Chondrocyte (in vitro differentiated cells): ENCODE measurements around the gene GPR152. TPM values are rescaled to one million over a fixed set of nuclear protein-coding genes. Genes with fewer than 3 reads are reported as not detected.

Experiments
- DNase-seq: peaks from one replicate; pipeline ENCODE4 v3.0.0; 2021; ENCODE audit warnings: mixed read lengths, low spot score
- H3K27ac Mint-ChIP-seq: one replicate; pipeline ENCODE4 v1.8.0; 2021; ENCODE audit warnings: mild to moderate bottlenecking, moderate library complexity, mixed read lengths; ENCODE audit not compliant: unreplicated experiment
- H3K27me3 Mint-ChIP-seq: 2 replicates; pipeline ENCODE4 v1.8.0; 2021; ENCODE audit warnings: low read depth, mixed read lengths
- H3K36me3 Mint-ChIP-seq: 2 replicates; pipeline ENCODE4 v1.8.0; 2021; ENCODE audit warnings: low read depth, mixed read lengths
- H3K4me1 Mint-ChIP-seq: 2 replicates; pipeline ENCODE4 v1.8.0; 2021; ENCODE audit warnings: low read depth, mild to moderate bottlenecking, mixed read lengths
- H3K4me3 Mint-ChIP-seq: one replicate; pipeline ENCODE4 v1.8.0; 2021; ENCODE audit warnings: mild to moderate bottlenecking, moderate library complexity, mixed read lengths; ENCODE audit not compliant: unreplicated experiment
- H3K9me3 Mint-ChIP-seq: 2 replicates; pipeline ENCODE4 v1.8.0; 2021; ENCODE audit warnings: low read depth, mixed read lengths
- total RNA-seq: library from RNA; stranded (reverse); gene quantifications from 3 replicates; pipeline ENCODE4 v1.2.1, GENCODE V29; 2021
- TF ChIP-seq, protein P1 (sequence below): fragments of 200-600 bp; sonication (generic); IDR thresholded peaks from 2 replicates; pipeline ENCODE4 v1.5.0; 2021; ENCODE audit warnings: antibody characterized with exemption, mild to moderate bottlenecking, moderate library complexity

Gene GPR152
- total RNA-seq, 1 donor from 2014 or later, result not detected

DNA sequence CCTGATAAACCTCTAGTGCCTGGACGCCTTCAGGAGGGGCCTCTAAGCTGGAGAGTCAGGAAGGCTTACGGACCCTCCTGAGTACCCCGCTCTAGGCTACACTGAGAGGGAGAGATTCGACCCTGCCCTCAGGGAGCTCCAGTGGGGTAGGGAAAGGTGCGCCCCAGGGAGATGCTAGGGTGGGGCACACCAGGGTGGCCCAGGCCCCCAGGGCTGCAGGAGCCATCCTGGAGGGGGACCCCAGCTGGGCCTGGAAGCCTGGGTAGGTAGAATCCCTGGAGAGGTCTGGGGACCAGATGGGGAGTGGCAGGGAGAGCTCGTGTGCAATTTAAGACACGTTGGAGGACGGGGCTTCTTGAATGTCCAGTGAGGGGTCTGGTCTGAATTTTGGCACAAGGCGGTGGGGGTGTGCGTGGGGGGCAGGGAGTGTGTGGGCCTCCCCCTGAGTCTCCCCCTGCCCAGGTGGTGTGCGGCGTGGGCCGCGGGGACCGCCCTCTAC lies 32.3 kb downstream of the GPR152 start:
- H3K27me3 Mint-ChIP-seq, result no peaks in the 10 kb centered on the region
- peak overlapping the region; percentile 47 for H3K4me3 Mint-ChIP-seq
- H3K4me1 Mint-ChIP-seq, result peaks cover 17% of the 10 kb centered on the region
- TF ChIP-seq, protein P1, sequence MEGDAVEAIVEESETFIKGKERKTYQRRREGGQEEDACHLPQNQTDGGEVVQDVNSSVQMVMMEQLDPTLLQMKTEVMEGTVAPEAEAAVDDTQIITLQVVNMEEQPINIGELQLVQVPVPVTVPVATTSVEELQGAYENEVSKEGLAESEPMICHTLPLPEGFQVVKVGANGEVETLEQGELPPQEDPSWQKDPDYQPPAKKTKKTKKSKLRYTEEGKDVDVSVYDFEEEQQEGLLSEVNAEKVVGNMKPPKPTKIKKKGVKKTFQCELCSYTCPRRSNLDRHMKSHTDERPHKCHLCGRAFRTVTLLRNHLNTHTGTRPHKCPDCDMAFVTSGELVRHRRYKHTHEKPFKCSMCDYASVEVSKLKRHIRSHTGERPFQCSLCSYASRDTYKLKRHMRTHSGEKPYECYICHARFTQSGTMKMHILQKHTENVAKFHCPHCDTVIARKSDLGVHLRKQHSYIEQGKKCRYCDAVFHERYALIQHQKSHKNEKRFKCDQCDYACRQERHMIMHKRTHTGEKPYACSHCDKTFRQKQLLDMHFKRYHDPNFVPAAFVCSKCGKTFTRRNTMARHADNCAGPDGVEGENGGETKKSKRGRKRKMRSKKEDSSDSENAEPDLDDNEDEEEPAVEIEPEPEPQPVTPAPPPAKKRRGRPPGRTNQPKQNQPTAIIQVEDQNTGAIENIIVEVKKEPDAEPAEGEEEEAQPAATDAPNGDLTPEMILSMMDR, result no peak
- no peak overlapping the region for H3K27ac Mint-ChIP-seq
- no peaks in the 10 kb centered on the region for H3K36me3 Mint-ChIP-seq
- H3K9me3 Mint-ChIP-seq, result no peaks in the 10 kb centered on the region
- DNase-seq, result no peak

DNA sequence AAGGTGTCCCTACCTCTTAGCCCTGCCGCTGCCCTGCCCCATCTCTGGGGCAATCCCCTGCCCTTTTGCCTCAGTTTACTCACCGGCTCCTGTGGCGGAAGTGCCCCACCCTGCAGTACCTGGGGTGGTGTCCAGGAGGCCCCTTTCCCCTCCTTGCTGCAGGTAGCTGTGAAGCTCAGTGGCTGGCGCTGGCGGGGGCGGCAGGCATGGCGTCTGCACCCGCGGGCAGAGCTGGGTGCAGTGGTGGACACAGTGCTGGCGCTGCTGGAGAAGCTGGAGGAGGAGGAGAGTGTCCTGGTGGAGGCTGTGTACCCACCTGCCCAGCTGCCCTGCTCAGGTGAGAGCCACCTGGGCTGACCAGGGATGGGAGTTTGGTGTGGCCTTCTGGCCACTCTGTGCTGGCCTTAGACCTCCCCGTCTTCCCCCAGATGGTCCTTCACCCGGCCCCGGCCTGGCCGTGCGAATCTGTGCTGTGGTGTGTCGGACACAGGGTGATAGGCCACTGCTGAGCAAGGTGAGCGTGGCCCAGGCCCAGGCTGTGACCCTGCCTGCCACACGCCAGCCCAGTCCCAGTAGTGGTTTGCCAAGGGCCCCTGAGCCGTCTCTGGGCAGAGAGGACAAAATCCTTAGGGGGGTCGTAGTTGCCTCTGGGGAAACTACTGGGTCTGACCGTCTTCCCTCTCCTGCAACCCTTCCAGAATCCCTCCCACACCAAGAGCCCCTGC lies 33.0 kb downstream of the GPR152 start:
- Mint-ChIP-seq H3K27ac (no peak overlapping the region), H3K4me1 (peaks cover 17% of the 10 kb centered on the region), H3K27me3 (no peaks in the 10 kb centered on the region), H3K9me3 (no peaks in the 10 kb centered on the region), H3K36me3 (no peaks in the 10 kb centered on the region), H3K4me3 (no peak overlapping the region)
- DNase-seq, result no peak
- TF ChIP-seq, protein P1, result no peak

DNA sequence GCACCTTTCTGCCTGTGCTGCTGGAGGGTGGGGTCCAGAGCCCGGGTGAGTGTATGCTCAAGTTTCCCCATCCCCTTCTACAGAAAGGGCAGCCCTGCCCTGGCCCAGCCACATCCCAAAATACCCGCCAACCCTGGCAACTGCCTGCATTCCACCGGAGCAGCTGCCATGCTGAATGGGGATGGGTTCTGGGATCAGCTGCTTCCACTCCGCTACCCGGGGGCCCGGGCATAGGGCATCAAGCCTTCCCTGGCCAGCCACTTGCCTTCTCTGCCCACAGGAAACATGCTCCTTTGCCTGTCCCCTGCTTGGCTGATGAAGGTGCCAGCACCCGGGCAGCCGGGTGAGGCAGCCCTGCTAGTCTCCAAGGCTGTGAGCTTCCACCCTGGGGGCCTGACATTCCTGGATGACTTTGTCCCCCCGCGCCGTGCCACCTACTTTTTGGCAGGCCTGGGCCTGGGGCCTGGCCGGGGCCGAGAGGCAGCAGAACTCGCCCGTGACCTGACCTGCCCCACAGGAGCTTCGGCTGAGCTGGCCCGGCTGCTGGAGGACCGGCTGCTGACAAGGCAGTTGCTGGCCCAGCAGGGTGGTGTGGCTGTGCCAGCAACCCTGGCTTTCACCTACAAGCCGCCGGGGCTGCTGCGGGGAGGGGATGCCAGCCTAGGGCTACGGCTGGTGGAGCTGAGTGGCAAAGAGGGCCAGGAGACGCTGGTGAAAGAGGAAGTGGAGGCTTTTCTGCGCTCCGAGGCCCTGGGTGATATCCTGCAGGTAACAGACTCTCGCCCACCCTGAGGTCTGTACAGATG lies 33.9 kb downstream of the GPR152 start:
- DNase-seq, result no peak
- Mint-ChIP-seq H3K27ac (no peak overlapping the region), H3K36me3 (no peaks in the 10 kb centered on the region), H3K9me3 (no peaks in the 10 kb centered on the region), H3K4me1 (peaks cover 17% of the 10 kb centered on the region), H3K4me3 (no peak overlapping the region), H3K27me3 (no peaks in the 10 kb centered on the region)
- TF ChIP-seq, protein P1, result no peak

DNA sequence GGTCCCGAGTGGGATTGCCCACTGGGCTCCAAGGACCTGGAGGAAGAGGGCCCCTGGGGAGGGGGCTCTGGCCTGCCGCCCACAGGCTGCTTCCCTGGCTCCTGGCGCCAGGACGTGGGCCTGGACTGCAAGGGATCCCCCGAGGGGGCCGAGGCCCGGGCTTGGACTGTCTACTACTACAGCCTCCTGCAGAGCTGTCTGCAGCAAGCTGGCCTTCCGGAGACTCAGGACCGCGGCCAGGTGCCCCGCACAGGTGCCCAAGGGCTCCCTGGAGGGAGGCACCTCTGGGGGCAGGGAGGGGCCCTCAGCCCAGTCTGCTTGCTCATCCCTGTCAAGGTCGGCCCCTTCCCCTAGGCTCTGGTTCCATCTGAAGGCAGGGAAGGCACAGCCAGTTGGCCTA lies 35.1 kb downstream of the GPR152 start:
- no peak overlapping the region for H3K4me3 Mint-ChIP-seq
- TF ChIP-seq, protein P1, result no peak
- no peaks in the 10 kb centered on the region for H3K9me3 Mint-ChIP-seq
- H3K36me3 Mint-ChIP-seq, result peaks cover 1% of the 10 kb centered on the region
- no peak overlapping the region for H3K27ac Mint-ChIP-seq
- DNase-seq, result no peak
- H3K4me1 Mint-ChIP-seq, result peaks cover 17% of the 10 kb centered on the region
- peaks cover 8% of the 10 kb centered on the region for H3K27me3 Mint-ChIP-seq

DNA sequence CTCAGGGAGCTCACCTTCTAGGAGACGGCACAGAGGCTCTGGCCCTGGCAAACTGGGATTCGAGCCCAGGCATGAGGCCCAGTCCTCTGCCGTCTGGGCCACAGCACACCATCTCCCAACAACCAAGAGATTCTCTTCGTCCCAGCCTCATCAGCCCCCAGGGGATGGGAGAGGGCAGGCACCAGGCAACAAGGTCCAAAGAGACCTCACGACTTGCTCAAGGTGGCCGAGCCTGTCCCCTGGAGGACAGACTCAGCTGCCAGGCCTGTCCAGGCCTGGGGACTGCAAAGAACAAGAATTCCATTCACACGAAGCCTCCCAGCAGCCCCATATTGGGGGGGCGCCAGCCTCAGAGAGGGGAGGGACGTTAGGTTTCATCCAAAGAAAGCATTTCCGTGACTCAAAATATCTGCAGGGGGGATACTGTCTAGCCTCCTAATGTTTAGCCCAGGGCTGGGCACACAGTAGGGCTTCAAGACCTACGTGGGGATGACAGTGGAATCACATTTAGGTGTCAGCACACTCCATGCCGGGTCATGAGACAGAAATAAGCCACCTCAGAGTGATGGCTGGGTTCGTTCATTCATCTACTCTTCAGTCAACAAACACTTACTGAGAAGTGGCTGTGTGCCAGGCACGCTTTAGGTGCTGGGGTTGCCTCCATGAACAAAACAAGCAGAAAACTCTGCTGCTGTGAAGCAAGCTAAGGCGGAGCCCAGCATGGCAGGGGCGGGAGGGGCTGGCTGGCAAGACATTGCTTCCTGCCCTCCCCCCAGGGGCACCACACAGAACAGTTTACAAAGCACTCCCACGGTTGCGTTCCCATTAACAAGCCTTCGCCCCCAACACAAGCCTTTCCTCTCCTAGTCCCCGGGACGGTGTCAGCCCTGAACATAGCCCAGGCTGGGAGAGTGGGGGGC lies 35.9 kb downstream of the GPR152 start:
- TF ChIP-seq, protein P1, result no peak
- no peak overlapping the region for H3K27ac Mint-ChIP-seq
- no peak for DNase-seq
- H3K27me3 Mint-ChIP-seq, result peaks cover 9% of the 10 kb centered on the region
- H3K9me3 Mint-ChIP-seq, result no peaks in the 10 kb centered on the region
- peaks cover 17% of the 10 kb centered on the region for H3K4me1 Mint-ChIP-seq
- peak overlapping the region; percentile 56 for H3K4me3 Mint-ChIP-seq
- peaks cover 1% of the 10 kb centered on the region for H3K36me3 Mint-ChIP-seq
